ENCODE measurements around the gene TMBIM1.
A peak's percentile ranks its signal among the peaks of the same experiment; 100 is the strongest.

Gene TMBIM1

DNA sequence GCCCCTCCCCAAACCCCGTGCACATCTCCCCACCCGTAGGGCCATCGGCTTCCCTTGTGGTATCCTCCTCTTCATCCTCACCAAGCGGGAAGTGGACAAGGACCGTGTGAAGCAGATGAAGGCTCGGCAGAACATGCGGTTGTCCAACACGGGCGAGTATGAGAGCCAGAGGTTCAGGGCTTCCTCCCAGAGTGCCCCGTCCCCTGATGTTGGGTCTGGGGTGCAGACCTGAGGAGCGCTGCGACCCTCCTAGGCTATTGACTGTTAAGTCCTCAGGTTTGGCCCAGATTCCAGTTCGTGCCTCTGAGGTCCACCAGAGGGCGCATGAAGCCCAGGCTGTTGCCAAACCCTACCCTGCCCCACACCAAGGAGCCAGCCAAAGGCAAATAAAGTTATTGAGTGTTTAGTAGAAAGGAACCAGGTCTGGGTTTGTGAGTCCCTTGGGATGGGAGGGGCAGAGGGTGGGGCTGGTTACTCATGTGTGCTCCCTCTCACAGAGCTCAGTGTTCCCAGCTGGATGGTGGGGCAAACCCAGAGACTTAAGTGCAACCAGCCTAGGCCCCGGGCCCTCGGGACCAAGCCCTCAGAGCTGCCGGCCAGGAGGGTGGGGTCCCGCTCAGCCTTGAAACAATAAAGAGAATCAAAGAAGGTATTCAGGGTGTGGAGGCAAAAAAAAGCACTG lies 19.6 kb downstream of the TMBIM1 start:
- peak; percentile 54 for DNase-seq (ENCODE audit: low read depth)

DNA sequence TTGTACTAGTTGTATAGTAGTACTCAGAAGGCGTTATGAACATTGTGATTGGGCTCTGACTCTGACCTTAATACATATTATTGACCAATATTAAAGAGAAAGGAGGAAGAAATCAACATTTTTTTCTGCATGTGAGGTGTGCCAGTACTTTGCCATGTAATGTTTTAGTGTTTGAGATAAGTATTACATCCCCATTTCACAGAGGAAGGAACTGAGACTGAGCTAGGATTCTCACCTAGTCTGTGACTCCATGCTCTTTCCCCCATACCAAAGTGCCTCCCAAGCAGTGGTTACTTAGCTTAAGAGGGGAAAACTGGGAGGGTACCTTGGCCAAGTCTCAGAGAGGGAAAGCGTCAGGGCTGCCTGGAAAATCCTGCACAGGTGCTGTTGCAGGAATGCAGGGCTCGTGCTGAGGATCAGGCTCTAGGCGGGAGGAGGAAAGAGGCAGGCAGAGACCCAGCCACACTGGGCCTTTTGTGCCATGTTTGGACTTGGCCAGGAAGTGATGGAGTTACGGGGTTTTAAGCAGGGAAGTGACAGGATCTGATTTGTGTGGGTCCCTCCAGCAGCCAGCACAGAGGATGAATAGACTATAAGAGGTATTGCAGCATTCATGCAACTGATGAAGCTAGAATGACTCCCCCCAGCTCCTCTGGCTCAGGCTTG lies 20.3 kb downstream of the TMBIM1 start:
- DNase-seq (ENCODE audit: low read depth), result no peak

DNA sequence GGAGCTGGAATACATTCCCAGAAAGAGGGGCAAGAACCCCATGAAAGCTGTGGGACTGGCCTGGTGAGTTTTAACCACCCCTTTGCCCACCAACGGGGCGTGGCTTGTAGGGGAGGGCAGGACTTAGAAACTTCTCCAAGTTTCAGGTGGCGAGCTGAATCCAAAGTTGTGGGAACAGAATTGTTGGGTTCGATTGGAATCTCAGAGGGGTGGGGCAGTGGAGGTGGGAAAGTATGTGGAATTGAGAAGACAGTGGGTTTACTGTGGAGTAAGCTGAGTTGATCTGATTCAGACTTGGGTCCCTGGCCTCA lies 20.9 kb downstream of the TMBIM1 start:
- DNase-seq (ENCODE audit: low read depth), result no peak

DNA sequence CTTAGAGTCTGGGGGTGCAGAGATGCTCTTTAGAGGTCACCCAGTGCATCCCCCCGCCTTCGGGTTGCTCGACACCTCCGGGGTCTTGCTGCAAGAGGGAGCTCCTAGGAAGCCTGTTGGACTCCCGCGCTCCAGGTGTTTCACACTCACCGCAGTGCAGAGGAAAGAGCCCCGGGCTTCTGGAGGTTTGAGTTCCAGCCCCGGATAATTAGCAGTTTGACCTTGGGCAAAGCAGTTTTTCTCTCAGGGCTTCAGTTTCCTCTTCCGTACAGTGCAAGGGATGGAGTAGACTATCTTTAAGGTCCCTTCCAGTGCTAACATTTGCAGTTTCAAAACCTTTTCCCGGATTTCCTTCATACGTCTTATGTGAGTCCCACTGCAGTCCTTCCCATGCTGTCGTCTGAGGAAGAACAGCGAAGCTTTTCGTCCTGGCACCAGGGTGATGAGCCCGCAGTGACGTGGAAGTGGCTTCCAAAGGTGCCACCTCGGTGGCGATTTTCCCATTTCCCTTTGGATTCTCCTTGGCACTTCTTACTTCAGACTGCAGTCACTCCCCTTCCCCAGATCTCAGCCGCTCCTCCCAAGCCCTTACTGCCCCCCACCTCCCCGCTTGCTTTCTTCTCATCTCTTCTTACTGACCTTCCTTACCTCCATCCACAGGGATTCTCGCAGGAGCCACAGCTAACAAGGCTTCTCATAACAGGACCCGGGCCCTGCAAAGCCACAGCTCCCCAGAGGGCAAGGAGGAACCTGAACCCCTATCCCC lies 21.4 kb downstream of the TMBIM1 start:
- no peak for DNase-seq (ENCODE audit: low read depth)

DNA sequence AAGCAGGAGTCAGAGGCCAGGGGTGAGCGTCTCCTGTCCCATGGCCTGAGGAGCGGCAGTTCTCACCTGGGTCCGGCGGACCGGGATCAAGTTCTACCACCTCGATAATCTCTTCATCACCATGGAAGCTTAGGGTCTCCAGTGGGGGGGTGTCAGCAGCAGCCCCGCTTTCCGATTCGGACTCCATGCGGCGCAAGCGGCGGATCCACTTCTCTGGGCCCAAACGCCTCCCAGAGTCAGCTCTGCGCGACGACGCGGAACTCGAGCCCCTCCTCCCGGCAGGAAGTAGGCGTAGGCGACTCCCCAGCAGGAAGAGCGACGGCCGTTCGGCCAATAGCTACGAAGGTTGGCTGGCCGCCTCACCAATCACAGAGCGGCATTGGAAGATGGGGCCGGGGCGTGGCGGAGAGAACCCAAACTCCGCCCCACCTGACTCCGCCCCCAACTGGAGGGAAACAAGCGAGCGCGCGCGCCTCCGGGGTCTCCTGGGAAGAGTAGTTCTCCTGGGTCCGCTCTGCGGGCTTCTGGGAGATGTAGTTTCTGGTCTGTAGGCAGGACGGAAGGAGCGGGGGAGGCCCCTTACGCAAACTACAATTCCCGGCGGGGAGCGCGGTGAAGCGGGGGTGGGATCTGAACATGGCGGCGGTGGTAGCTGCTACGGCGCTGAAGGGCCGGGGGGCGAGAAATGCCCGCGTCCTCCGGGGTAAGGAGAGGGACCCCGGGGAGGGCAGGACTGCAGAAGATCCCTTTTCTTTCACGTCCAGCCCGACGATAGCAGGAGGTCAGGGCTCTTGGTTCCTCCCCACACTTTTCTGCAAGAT lies 22.2 kb downstream of the TMBIM1 start, which contains the start of the genes AAMP and PNKD:
Gene AAMP, minus strand, starts transcription at position 238 of the 821 bp plus-strand sequence. Its CDS starts 51 bp downstream, at position 187.
Gene PNKD, plus strand, starts transcription at position 620 of the 821 bp plus-strand sequence. Its CDS starts 17 bp downstream, at position 637.
- DNase-seq (ENCODE audit: low read depth), result peak; percentile 100

DNA sequence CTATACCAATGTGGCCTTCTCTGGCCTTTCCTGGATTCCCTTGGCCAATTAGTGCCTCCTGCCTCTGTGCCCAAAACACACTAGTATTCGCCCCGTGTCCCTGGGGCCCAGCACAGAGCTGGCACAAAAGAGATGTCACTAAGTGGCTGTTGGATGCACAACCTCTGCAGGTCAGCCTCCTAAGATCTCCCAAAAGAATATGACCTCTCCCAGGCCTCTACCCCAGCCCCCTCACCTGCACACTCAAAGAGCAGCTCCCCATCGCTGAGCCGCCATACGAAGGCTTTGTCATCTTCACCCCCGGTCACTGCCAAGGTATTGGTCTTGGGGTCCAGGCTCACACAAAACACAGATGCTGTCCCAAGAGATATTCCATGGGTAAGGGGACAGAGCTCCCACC lies 25.0 kb downstream of the TMBIM1 start:
- no peak for DNase-seq (ENCODE audit: low read depth)

DNA sequence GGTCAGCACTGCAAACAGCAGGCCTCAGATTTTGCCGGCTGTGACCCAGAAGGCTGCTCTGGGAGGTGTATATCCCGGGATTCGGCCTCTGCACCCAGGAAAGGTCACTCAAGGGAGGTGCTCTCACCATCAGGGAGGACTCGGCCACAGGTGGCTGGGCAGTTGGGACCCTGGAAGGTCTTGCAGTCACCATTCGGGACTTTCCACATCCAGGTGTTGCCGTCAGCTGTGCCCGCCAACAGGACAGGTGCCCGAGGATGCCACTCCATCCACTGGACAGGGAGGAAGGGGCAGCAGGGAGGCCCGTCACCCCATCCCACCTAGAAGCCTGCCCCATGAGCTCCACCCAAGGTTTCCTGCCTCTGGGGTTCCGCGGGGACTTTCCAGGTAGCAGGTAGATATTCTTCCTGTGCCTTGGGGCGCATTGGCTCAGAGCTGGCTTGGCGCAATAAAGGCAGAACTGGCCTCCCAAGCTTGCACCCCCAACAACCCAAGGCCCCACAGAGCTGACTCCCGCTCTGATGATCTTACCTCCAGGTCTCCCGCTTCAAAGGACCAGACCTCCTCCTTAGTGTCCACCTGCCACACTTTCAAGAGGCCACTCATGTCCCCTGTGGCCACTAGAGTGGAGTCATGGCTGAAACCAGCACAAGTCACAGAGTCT lies 25.9 kb downstream of the TMBIM1 start:
- DNase-seq (ENCODE audit: low read depth), result no peak

DNA sequence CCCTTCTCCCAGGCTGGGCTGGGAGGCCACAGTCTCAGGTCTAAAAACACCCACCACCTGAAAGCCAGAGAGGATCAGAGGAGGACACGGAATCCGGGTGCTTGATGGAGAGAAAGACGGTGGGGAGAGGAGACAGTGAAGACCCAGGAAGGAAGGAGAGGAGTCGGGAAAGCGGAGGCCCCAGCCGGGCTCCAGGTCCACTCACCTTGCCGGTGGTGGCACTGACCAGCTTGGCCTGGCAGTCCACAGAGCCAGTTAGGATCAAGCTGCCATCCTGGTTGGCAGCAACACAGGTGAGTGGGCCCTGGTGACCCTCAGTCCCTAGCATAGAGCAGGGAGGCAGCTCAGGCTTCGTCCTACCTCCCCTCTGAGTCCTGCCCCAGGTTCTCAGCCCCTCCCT lies 26.7 kb downstream of the TMBIM1 start:
- DNase-seq (ENCODE audit: low read depth), result no peak

DNA sequence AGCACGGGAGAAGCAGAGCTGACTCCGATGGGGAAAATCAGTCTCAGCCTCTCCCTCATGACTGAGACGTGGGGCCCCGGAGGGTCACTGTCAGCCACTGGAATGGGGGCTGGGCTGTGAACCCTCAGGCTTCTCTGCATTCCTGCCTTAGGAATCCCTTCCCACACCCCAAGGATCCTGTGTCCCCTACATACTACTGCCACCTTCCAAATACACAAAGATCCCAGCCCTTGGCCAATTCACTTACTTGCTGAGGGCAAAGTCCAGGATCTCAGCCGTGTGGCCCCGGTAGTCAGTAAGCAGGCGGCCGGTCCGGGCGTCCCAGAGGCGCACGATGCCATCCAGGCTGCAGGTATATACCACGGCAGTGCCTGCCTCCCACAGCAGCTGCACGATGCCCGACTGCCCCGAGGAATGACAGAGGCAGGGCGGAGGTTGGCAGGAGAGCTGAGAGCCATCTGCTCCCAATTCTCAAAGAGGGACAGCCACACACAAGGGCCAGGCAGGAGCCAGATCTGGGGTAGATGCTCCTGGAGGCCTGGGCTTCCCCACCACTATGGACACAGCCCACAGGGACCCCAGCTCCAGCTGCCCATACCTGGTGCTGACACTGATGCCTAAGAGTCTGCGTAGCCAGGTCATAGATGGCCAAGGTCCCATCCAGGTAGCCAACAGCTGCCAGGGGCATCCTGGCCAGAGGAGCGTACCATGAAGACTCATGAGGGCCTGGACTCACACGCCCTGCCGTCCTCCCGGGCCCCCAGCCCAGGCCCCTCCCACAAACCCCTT lies 27.3 kb downstream of the TMBIM1 start:
- DNase-seq (ENCODE audit: low read depth), result no peak

DNA sequence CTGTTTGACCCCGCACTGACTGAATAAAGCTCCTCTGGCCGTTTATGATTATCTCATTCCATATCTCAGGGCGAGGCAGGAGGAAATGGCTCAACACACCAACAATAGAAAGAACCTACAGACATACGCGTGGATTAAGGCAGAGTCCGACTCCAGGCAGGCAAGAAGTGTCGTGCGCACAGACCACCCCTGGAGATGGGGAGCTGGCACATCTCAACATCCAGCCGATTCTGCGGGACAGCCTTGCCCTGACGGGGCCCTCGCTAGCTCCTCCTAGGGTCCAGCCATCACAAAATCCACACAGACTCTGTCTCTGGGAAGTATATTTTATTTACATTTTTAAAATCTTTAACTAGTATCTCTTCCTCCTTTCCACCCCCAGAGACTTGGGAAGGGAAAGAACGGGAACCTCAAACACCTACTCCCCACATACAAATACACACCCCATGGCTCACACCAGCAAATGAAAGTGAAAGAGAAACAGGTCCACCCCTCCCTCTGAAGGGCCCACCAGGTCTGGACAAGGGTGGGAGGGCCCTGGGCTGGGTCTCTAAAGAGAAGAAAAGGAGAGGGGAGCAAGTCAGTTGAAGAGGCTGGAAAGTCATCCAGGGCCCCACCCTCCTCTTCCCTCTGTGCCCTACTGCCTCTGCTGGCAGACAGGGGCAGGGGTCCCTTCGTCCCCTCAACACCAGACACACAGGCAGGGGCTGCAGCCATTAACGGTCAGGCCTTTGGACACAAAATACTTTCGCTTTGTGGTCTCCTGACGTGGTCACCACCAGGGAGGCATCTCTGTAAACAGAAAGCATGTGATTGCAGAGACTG lies 28.3 kb downstream of the TMBIM1 start:
- DNase-seq (ENCODE audit: low read depth), result no peak

DNA sequence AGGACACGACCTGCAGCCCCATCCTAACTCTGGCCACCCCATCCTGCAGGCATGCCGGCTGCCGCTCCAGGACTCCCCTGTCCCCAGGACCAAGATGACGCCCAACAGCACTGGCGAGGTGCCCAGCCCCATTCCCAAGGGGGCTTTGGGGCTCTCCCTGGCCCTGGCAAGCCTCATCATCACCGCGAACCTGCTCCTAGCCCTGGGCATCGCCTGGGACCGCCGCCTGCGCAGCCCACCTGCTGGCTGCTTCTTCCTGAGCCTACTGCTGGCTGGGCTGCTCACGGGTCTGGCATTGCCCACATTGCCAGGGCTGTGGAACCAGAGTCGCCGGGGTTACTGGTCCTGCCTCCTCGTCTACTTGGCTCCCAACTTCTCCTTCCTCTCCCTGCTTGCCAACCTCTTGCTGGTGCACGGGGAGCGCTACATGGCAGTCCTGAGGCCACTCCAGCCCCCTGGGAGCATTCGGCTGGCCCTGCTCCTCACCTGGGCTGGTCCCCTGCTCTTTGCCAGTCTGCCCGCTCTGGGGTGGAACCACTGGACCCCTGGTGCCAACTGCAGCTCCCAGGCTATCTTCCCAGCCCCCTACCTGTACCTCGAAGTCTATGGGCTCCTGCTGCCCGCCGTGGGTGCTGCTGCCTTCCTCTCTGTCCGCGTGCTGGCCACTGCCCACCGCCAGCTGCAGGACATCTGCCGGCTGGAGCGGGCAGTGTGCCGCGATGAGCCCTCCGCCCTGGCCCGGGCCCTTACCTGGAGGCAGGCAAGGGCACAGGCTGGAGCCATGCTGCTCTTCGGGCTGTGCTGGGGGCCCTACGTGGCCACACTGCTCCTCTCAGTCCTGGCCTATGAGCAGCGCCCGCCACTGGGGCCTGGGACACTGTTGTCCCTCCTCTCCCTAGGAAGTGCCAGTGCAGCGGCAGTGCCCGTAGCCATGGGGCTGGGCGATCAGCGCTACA lies 29.4 kb downstream of the TMBIM1 start:
- no peak for DNase-seq (ENCODE audit: low read depth)

DNA sequence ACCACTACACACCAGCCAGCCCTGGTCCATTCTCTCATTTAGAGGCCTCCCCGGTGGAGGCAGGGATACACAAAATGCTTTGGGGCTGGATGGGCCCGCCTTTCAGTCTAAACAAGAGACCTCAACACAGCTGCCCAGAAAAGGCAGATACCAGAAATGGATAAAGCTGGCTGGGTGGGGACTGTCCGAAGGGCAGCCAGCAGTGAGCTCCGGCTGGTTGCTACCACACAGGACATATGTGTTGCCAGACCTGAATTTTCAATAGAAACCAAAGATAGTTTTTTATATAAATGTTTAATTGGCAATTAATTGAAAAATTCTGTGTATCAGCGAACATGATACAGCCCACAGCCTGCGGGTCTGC lies 30.1 kb downstream of the TMBIM1 start:
- no peak for DNase-seq (ENCODE audit: low read depth)

DNA sequence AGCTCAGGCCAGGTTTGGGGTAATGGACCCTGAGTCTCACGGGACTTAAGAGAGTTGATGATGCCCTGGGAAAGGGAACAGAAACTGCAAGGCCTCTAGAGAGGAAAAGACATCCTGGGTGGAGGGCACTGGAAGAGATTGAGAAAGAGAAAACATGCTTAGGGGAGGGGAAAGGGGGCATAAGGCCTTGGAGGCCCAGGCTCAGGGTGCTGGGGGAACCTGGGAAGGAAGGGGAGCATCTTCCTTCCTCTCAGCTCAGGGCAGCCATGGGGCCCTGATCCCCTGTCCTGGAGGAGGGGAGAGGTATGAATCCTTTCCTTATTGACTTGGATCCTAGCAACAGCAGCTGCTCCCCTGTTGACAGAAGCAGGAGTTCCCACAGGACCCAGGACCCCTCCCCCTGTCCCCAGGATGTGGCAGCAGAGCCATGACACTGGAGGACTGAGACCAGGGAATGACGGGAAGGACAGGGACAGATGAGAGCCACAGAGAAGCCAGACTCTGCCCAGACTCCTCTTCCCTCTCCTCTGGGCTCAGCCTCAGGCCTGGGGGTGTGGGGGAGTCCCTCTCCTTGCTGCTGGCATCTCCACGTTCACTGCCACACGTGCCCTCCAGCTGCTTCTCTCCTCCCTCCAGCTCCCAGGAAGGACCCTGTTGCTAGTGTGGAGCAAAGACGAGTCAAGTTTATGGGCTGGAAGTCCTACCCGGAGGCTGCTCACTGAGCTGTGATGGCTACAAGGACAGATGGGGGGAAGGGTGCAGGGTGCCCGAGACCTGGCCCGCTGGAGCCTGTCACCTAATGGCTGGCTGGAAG lies 30.7 kb downstream of the TMBIM1 start:
- no peak for DNase-seq (ENCODE audit: low read depth)

DNA sequence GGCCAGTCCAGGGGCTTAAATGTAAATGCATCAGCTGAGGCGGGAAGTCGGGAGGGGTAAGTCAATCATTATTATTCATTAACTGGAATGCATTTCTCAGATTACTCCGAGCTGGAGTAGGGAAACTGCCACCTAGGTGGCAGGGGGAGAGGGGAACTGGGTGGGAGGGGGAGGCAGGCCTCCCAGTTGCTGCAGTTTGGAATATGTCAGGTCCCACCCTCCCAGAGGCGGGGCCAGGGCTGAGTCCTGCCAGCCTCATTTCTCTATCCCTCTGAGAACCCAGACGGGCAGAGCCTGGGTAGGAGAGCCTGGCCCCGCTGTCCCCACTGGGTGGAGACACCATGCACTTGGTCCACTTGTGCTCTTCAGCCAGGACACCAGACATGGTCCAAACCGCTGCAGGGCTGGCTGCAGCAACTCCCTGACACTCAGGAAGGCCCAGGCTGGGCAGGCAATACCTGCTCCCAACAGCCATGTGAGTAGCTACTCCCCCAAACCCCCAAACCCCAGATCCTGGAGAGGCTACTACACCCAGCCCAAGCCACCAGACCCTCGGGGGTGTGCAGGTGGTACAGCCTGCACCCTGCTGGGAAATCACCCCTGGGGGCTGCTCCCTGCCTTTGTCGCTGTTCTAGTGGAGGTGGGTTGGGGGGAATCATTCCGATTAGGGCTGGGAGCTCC lies 31.4 kb downstream of the TMBIM1 start, which contains the start of gene GPBAR1:
Gene GPBAR1, plus strand, starts transcription at position 274 of the 681 bp plus-strand sequence. CDS start 1,710 bp downstream, outside the sequence.
- DNase-seq (ENCODE audit: low read depth), result no peak

DNA sequence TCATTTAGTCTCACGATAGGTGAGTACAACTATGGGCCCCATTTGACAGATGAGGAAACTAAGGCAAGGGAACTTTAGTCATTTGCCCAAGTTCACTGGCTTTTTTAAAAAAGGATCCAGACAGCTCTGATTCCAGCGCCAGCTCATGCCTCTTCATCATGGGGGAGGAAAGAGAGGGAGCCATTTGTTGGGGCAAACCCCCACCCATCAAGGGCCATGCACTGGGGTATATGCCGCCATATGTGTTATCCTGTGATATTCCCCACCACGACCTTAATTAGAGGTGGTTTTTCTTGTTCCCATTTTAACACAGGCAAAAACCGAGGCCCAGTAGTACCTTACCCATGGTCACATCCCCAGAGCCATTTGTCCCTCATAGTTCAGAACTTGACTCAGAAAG lies 32.1 kb downstream of the TMBIM1 start:
- DNase-seq (ENCODE audit: low read depth), result no peak

DNA sequence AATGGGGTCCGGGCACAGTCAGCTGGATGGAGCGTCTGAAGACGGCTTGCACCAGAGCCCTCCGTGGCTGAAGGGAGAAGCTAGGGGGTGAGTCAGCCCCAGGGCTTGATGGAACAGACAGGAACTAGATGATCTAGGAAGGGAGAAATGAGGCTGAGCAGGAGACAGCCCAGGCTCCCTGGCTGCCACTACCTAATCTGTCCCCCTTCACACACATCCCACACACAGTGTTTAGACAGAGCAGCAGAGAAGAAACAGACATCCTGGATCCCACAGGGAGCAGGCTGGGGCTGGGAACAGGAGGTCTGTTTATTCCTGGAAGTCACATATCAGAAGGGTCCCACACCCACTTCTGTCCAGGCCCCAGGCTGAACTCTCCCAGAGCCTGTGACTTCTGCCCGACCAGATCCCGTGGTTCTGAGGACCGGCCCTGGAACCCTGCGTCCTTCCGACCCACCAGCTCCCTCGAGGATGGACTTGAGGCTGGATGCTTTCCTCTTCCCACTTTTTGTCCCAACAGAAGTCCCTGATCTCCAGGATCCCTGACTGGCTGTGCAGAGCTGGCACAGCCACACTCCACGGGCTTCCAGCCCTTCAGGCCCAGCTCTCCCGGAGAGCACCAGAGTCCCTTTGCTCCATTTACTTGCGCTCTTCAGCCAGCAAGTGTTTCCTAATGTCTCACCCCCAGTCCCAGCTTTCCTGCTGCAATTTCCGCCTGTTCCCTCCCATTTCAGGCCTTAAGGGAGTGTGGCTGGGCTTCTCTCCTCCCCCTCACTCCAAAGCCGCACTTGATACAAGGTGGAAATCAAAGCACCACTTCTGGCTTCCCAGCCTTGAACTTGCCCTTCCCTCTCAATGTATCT lies 33.0 kb downstream of the TMBIM1 start:
- no peak for DNase-seq (ENCODE audit: low read depth)
